GM10266 (cell line): ENCODE measurements around the gene FCHO2.

ENCODE experiments used
- DNase-seq: peaks from one replicate; pipeline ENCODE4 v3.0.0; 2012; ENCODE audit errors: extremely low spot score
- TF ChIP-seq, protein P1 (sequence below): IDR thresholded peaks from 2 replicates; pipeline ENCODE4 v1.5.1; 2012; ENCODE audit warnings: mild to moderate bottlenecking, low read depth; ENCODE audit not compliant: control insufficient read depth, insufficient read depth; ENCODE audit errors: missing control alignments

The FCHO2 gene

DNA sequence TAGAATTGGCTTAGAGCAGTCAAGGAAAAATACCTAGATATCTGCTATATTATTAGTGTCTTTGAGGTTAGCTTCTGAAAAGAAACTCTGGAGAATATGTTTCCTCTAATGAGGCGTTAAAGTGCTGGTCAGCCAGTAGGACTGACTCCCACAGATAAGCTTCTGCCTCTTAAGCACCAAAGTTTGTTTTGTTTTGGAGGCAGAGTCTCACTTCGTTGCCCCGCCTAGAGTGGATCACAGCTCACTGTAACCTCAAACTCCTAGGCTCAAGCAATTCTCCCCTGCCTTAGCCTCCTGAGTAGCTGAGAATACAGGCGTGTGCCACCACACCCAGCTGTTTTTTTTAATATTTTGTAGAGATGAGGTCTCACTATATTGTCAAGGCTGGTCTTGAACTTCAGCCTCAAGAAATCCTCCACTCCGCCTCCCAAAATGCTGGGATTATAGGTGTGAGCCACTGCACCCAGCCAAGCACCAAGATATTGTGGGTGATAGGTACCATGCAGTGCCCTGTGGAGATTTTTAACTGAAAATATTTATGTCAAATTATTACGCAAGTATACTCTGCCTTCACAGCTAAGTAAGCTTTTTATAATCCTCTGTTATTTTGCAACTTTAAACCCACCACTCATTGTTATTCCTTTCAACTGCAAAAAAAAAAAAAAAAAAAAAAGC is 139.9 kb downstream of the FCHO2 start:
- DNase-seq: no peak
- TF ChIP-seq, protein P1, sequence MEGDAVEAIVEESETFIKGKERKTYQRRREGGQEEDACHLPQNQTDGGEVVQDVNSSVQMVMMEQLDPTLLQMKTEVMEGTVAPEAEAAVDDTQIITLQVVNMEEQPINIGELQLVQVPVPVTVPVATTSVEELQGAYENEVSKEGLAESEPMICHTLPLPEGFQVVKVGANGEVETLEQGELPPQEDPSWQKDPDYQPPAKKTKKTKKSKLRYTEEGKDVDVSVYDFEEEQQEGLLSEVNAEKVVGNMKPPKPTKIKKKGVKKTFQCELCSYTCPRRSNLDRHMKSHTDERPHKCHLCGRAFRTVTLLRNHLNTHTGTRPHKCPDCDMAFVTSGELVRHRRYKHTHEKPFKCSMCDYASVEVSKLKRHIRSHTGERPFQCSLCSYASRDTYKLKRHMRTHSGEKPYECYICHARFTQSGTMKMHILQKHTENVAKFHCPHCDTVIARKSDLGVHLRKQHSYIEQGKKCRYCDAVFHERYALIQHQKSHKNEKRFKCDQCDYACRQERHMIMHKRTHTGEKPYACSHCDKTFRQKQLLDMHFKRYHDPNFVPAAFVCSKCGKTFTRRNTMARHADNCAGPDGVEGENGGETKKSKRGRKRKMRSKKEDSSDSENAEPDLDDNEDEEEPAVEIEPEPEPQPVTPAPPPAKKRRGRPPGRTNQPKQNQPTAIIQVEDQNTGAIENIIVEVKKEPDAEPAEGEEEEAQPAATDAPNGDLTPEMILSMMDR: no peak

DNA sequence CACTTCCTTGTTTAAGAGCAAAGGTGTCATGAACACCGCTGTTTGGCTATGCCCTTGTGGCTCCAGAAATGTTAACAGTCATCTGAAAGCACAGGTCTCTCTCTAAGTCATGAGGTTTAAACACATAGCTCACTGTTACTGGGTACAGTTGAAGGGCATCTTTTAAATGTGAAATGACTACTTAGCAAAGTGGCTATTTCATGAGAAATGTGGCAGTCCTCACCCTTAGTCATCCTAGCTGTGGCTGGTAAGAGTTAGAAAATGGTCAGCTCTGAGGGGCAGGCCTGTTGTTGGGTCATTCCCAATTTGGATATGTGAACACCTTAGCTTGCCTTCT is 140.4 kb downstream of the FCHO2 start:
- no peak for DNase-seq

DNA sequence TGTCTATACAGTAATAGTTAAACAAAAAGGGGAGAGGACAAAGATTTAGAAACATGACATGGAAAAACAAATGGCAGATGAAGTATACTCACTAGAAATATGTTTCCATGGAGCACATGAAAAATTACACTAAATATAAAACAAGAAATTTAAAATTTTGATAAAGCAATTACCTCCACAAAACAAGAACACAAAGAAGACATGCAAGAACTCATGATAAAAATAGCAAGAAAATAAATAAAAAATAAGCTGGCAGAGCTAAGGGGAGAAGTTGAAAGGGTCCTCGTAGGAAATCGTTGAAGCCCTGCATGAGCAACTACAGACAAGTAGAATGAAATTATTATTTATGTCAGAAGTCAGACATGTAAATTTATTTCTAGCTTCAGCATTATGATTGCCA is 141.9 kb downstream of the FCHO2 start:
- TF ChIP-seq, protein P1: no peak
- no peak for DNase-seq

More for the DNA sequence above, 140.4 kb downstream of the FCHO2 start:
- TF ChIP-seq, protein P1: no peak

DNA sequence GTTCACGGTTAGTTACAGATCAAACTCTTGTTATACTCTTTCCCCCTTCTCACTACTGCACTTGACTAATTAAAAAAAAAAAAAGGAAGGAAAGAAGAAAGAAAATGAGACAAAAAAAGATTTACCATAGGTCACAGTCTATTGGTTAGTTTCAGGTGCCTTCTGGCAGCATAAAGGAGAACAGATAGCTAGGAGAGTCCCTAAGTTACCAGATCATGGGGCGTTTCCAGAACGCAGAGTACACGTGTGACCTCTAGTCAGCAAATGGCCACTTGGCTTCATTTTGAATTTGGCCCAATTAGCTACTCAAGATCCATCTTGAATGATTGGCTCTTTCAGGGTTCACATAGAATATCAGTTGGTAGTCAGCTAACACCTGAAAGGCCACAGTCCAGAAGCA is 144.3 kb downstream of the FCHO2 start:
- DNase-seq: no peak
- TF ChIP-seq, protein P1: no peak

DNA sequence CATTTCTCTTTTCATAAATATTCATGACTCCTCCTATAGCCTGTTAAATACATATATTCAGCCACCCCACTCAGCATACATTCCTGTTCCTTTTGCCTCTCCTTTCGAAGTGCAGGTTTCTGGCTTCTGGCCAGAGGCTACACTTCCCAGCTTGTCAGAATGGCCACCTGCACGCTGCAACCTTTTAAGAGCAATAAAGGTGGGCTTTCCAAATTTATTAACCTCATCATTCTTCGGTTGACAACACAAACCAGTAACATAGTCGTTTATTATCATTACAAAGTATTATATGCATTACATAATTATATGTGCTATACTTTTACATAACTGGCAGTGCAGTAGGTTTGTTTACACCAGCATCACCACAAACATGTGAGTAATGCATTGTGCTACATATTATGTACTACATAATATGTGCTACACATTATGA is 148.0 kb downstream of the FCHO2 start:
- TF ChIP-seq, protein P1: no peak
- no peak for DNase-seq

DNA sequence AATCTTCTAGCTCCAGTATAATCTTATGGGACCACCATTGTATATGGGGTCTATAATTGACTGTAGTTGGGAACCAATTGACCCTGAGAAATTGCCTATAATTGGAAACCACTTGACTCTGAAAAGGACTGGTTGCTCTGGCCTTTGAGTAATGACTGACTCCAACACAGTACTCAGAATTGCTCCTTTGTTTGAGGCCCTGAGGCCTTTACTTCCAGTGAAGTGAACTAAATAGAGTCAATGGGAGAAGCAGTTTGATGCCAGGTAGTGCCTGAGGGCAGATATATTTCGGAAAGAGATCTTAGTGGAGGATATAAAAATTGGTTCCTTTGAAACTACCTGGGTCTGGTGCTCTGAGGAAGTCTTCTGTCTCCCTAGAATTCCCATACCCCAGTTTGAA is 148.5 kb downstream of the FCHO2 start:
- TF ChIP-seq, protein P1: no peak
- DNase-seq: no peak

DNA sequence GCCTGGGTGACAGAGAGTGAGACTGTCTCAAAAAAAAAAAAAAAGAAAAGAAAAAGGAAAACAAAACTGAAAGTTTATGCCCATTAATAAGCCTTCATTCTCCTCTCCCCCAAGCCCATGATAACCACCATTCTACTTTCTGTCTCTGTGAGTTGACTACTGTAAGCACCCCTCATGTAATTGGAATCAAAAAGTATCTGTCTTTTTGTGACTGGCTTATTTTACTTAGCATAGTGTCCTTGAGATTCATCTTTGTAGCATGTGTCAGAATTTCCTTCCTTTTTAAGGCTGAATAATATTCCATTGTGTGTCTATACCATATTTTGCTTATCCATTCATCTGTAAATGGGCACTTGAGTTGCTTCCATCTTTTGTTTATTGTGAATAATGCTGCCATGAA is 150.5 kb downstream of the FCHO2 start:
- TF ChIP-seq, protein P1: no peak
- no peak for DNase-seq
